K562 (cell line): ENCODE measurements around the gene STOM. TPM values are rescaled to one million over a fixed set of nuclear protein-coding genes. Genes with fewer than 3 reads are reported as not detected.
A peak's percentile ranks its signal among the peaks of the same experiment; 100 is the strongest.

Experiments
- ELF4 ChIP-seq: fragments of 450-650 bp; formaldehyde crosslinking; IDR thresholded peaks from 2 replicates; pipeline ENCODE4 v1.4.0; 2022; ENCODE audit warnings: missing genetic modification characterization
- ERF ChIP-seq: fragments of 450-650 bp; formaldehyde crosslinking; IDR thresholded peaks from 2 replicates; pipeline ENCODE4 v1.4.0; 2020; ENCODE audit warnings: mild to moderate bottlenecking, mixed read lengths
- KLF13 ChIP-seq: fragments of 450-650 bp; IDR thresholded peaks from 2 replicates; pipeline ENCODE4 v1.6.1; 2016; ENCODE audit warnings: missing genetic modification characterization, low read depth, mild to moderate bottlenecking, missing compliant biosample characterization, moderate library complexity, borderline replicate concordance
- PTTG1 ChIP-seq: fragments of 450-650 bp; IDR thresholded peaks from 2 replicates; pipeline ENCODE4 v1.6.1; 2016; ENCODE audit warnings: low read depth, mild to moderate bottlenecking, missing genetic modification characterization, missing compliant biosample characterization
- TAF15 ChIP-seq: fragments of 200-400 bp; formaldehyde crosslinking; IDR thresholded peaks from 2 replicates; pipeline ENCODE4 v1.6.1; 2017; ENCODE audit warnings: mild to moderate bottlenecking, low read depth, low read length, moderate library complexity
- THRAP3 ChIP-seq: fragments of 450-650 bp; IDR thresholded peaks from 2 replicates; pipeline ENCODE4 v1.6.1; 2016; ENCODE audit warnings: mild to moderate bottlenecking, inconsistent platforms, borderline replicate concordance
- ZBTB7A ChIP-seq: IDR thresholded peaks from 2 replicates; pipeline ENCODE4 v1.6.1; 2011; ENCODE audit warnings: low read depth, mild to moderate bottlenecking, low read length, moderate library complexity, borderline replicate concordance; ENCODE audit not compliant: control insufficient read depth
- ZNF311 ChIP-seq: fragments of 250-450 bp; sonication (Bioruptor Pico); IDR thresholded peaks from 2 replicates; pipeline ENCODE4 v1.4.0; 2020; ENCODE audit warnings: mild to moderate bottlenecking, moderate library complexity
- ZNF384 ChIP-seq: IDR thresholded peaks from 2 replicates; pipeline ENCODE4 v1.6.1; 2012; ENCODE audit warnings: low read depth, low read length, improper control_type of control experiment
- polyA plus RNA-seq, 8 experiments: library from polyadenylated mRNA; depleted of rRNA in 4 of 8; stranded (reverse) in 5 of 8; unstranded in 3 of 8; fragments of >200 nt; fragmentation: Nextera tagmentation in 2 of 8; fragmentation: Illumina TruSeq in 1 of 8; extraction: Ambion mirVana in 2 of 8; extraction: Trizol in 1 of 8; gene quantifications; 2 replicates each; pipeline versions ENCODE4 v1.2.1 to v1.2.3, GENCODE V29; 2011 to 2014; ENCODE audit warnings: inconsistent platforms in 1 of 8, missing spikeins in 1 of 8
- total RNA-seq, 7 experiments: library from RNA; depleted of rRNA in 6 of 7; stranded (reverse); fragments of >200 nt in 6 of 7; fragmentation: Illumina TruSeq in 2 of 7; extraction: Trizol in 2 of 7; gene quantifications; 2 replicates each; pipeline versions ENCODE4 v1.2.1 to v1.2.3, GENCODE V29; 2011 to 2021; ENCODE audit warnings: low replicate concordance in 1 of 7
- TF ChIP-seq, protein P1 (sequence below): fragments of 250-450 bp; sonication (Bioruptor Pico); IDR thresholded peaks from 2 replicates; pipeline ENCODE4 v1.4.0; 2020; ENCODE audit warnings: mild to moderate bottlenecking, moderate library complexity
- TF ChIP-seq, protein P2 (sequence below): fragments of 450-650 bp; formaldehyde crosslinking; conservative IDR thresholded peaks from 2 replicates; pipeline ENCODE4 v1.4.0; 2022; ENCODE audit warnings: mild to moderate bottlenecking, missing genetic modification characterization
- TF ChIP-seq, protein P3 (sequence below): fragments of 250-450 bp; sonication (Bioruptor Pico); IDR thresholded peaks from 2 replicates; pipeline ENCODE4 v1.5.0; 2020; ENCODE audit warnings: mild to moderate bottlenecking, borderline replicate concordance
- TF ChIP-seq, protein P4 (sequence below): IDR thresholded peaks from 2 replicates; pipeline ENCODE4 v1.6.1; 2012; ENCODE audit warnings: low read depth, low read length, improper control_type of control experiment, borderline replicate concordance
- TF ChIP-seq, protein P5 (sequence below): sonication (generic); formaldehyde crosslinking; IDR thresholded peaks from 2 replicates; pipeline ENCODE4 v1.8.1; 2023; ENCODE audit warnings: mild to moderate bottlenecking, missing genetic modification reagents
- TF ChIP-seq, protein P6 (sequence below): IDR thresholded peaks from 3 replicates; pipeline ENCODE4 v1.6.1; 2011; ENCODE audit warnings: borderline replicate concordance, mild to moderate bottlenecking; ENCODE audit not compliant: insufficient read length, insufficient read depth

The STOM gene
- total and polyA plus RNA-seq, 9 of the 15 experiments (the other 6 are each of a cell fraction or from before 2014, with no cell fraction given), result 23.2 to 140 (median 43.9) TPM

DNA sequence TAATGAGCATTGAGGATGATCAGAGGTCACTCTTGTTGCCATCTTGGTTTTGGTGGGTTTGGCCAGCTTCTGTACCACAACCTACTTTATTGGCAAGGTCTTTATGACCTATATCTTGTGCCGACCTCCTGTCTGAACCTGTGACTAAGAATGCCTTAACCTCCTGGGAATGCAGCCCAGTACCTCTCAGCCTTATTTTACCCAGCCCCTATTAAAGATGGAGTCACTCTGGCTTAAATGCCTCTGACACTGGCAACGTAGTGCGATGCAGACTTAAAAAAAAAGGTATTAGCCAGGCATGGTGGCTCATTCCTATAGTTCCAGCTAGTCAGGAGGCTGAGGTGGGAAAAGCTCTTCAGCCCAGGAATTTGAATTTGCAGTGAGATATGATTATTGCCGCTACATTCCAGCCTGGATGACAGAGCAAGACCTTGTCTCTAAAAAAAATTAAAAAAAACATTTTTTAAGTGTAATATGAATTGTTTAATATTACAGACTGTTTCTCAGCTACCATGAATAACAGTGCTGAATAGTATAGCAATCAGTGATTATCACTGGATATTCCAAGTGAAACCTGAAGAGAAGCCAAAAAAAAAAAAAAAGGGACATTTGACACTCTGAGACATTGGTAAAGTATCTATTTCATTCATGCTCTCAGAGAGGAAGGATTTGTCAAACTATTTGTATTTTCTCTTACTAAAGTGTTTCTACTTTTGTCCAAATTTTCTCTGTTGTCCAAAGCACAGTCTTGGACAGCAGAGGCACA, 18.3 kb upstream of the STOM start (continued):
- TF ChIP-seq, protein P1, sequence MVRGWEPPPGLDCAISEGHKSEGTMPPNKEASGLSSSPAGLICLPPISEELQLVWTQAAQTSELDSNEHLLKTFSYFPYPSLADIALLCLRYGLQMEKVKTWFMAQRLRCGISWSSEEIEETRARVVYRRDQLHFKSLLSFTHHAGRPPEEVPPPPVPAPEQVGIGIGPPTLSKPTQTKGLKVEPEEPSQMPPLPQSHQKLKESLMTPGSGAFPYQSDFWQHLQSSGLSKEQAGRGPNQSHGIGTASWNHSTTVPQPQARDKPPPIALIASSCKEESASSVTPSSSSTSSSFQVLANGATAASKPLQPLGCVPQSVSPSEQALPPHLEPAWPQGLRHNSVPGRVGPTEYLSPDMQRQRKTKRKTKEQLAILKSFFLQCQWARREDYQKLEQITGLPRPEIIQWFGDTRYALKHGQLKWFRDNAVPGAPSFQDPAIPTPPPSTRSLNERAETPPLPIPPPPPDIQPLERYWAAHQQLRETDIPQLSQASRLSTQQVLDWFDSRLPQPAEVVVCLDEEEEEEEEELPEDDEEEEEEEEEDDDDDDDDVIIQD (CRISPR knock-in tag), result no peak
- no peak for TF ChIP-seq THRAP3
- no peak for TF ChIP-seq KLF13 (tag)
- TF ChIP-seq ELF4 (CRISPR knock-in tag), result no peak
- TF ChIP-seq, protein P2, sequence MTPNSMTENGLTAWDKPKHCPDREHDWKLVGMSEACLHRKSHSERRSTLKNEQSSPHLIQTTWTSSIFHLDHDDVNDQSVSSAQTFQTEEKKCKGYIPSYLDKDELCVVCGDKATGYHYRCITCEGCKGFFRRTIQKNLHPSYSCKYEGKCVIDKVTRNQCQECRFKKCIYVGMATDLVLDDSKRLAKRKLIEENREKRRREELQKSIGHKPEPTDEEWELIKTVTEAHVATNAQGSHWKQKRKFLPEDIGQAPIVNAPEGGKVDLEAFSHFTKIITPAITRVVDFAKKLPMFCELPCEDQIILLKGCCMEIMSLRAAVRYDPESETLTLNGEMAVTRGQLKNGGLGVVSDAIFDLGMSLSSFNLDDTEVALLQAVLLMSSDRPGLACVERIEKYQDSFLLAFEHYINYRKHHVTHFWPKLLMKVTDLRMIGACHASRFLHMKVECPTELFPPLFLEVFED (CRISPR knock-in tag), result no peak
- TF ChIP-seq, protein P3, sequence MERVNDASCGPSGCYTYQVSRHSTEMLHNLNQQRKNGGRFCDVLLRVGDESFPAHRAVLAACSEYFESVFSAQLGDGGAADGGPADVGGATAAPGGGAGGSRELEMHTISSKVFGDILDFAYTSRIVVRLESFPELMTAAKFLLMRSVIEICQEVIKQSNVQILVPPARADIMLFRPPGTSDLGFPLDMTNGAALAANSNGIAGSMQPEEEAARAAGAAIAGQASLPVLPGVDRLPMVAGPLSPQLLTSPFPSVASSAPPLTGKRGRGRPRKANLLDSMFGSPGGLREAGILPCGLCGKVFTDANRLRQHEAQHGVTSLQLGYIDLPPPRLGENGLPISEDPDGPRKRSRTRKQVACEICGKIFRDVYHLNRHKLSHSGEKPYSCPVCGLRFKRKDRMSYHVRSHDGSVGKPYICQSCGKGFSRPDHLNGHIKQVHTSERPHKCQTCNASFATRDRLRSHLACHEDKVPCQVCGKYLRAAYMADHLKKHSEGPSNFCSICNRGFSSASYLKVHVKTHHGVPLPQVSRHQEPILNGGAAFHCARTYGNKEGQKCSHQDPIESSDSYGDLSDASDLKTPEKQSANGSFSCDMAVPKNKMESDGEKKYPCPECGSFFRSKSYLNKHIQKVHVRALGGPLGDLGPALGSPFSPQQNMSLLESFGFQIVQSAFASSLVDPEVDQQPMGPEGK (CRISPR knock-in tag), result no peak
- TF ChIP-seq, protein P4, sequence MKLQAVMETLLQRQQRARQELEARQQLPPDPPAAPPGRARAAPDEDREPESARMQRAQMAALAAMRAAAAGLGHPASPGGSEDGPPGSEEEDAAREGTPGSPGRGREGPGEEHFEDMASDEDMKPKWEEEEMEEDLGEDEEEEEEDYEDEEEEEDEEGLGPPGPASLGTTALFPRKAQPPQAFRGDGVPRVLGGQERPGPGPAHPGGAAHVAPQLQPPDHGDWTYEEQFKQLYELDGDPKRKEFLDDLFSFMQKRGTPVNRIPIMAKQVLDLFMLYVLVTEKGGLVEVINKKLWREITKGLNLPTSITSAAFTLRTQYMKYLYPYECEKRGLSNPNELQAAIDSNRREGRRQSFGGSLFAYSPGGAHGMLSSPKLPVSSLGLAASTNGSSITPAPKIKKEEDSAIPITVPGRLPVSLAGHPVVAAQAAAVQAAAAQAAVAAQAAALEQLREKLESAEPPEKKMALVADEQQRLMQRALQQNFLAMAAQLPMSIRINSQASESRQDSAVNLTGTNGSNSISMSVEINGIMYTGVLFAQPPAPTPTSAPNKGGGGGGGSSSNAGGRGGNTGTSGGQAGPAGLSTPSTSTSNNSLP, result no peak
- 0 out of 2 replicates have a peak, but pooled peaks have one; percentile 32 for TF ChIP-seq PTTG1
- TF ChIP-seq TAF15, result no peak
- TF ChIP-seq, protein P5, sequence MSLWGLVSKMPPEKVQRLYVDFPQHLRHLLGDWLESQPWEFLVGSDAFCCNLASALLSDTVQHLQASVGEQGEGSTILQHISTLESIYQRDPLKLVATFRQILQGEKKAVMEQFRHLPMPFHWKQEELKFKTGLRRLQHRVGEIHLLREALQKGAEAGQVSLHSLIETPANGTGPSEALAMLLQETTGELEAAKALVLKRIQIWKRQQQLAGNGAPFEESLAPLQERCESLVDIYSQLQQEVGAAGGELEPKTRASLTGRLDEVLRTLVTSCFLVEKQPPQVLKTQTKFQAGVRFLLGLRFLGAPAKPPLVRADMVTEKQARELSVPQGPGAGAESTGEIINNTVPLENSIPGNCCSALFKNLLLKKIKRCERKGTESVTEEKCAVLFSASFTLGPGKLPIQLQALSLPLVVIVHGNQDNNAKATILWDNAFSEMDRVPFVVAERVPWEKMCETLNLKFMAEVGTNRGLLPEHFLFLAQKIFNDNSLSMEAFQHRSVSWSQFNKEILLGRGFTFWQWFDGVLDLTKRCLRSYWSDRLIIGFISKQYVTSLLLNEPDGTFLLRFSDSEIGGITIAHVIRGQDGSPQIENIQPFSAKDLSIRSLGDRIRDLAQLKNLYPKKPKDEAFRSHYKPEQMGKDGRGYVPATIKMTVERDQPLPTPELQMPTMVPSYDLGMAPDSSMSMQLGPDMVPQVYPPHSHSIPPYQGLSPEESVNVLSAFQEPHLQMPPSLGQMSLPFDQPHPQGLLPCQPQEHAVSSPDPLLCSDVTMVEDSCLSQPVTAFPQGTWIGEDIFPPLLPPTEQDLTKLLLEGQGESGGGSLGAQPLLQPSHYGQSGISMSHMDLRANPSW (CRISPR knock-in tag), result no peak
- peak; percentile 96 for TF ChIP-seq ZNF311 (CRISPR knock-in tag)
- TF ChIP-seq, protein P6, sequence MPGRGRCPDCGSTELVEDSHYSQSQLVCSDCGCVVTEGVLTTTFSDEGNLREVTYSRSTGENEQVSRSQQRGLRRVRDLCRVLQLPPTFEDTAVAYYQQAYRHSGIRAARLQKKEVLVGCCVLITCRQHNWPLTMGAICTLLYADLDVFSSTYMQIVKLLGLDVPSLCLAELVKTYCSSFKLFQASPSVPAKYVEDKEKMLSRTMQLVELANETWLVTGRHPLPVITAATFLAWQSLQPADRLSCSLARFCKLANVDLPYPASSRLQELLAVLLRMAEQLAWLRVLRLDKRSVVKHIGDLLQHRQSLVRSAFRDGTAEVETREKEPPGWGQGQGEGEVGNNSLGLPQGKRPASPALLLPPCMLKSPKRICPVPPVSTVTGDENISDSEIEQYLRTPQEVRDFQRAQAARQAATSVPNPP, result no peak
- 0 out of 2 replicates have a peak, but pooled peaks have one; percentile 73 for TF ChIP-seq ERF (CRISPR knock-in tag)
- TF ChIP-seq ZNF384, result no peak
- no peak for TF ChIP-seq ZBTB7A
